WTC11 (cell line): ENCODE data around the gene DAD1. TPM values are rescaled to one million over a fixed set of nuclear protein-coding genes. Genes with fewer than 3 reads are reported as not detected.

ENCODE experiments used
- ATAC-seq: fragments of 200-7000 bp; cut with Tn5 transposase; 2 replicates; pipeline ENCODE4 v1.10.0; 2021; ENCODE audit warnings: mild to moderate bottlenecking, moderate library complexity
- CTCF ChIA-PET: fragments of 300-600 bp; sonication (Branson Sonifier 250); formaldehyde crosslinking; loops from one replicate; lab custom pipeline; 2021; ENCODE audit warnings: antibody characterized with exemption; lab: Charles Lee
- POLR2A ChIA-PET: fragments of 350-600 bp; sonication (Branson Sonifier 250); formaldehyde crosslinking; loops from one replicate; lab custom pipeline; 2021; ENCODE audit warnings: antibody characterized with exemption; lab: Charles Lee
- DNase-seq: peaks from one replicate; pipeline ENCODE4 v3.0.0; 2021; ENCODE audit warnings: low spot score
- H3K27ac Mint-ChIP-seq: 2 replicates; pipeline ENCODE4 v1.8.0; 2021; ENCODE audit warnings: mixed read lengths
- H3K27me3 Mint-ChIP-seq: 2 replicates; pipeline ENCODE4 v1.8.0; 2021; ENCODE audit warnings: low read depth, mild to moderate bottlenecking, moderate library complexity, mixed read lengths
- H3K36me3 Mint-ChIP-seq: 2 replicates; pipeline ENCODE4 v1.8.0; 2021; ENCODE audit warnings: mixed read lengths
- H3K4me1 Mint-ChIP-seq: 2 replicates; pipeline ENCODE4 v1.8.0; 2022; ENCODE audit warnings: mixed read lengths
- H3K4me3 Mint-ChIP-seq: 2 replicates; pipeline ENCODE4 v1.8.0; 2021; ENCODE audit warnings: mild to moderate bottlenecking, moderate library complexity, mixed read lengths
- H3K9me3 Mint-ChIP-seq: 2 replicates; pipeline ENCODE4 v1.8.0; 2021; ENCODE audit warnings: mixed read lengths
- ATF1 ChIP-seq: sonication (generic); formaldehyde crosslinking; IDR thresholded peaks from 2 replicates; pipeline ENCODE4 v1.8.1; 2023; ENCODE audit warnings: mild to moderate bottlenecking, moderate library complexity, missing genetic modification reagents
- CREB1 ChIP-seq: sonication (generic); formaldehyde crosslinking; IDR thresholded peaks from 2 replicates; pipeline ENCODE4 v1.8.0; 2023; ENCODE audit warnings: mild to moderate bottlenecking, missing genetic modification reagents
- GRHL2 ChIP-seq: fragments of 250-450 bp; sonication (Bioruptor Pico); IDR thresholded peaks from 2 replicates; pipeline ENCODE4 v1.8.0; 2022; ENCODE audit warnings: mild to moderate bottlenecking, moderate library complexity; ENCODE audit not compliant: insufficient replicate concordance, severe bottlenecking
- GTF2I ChIP-seq: fragments of 250-450 bp; sonication (Bioruptor Pico); conservative IDR thresholded peaks from 2 replicates; pipeline ENCODE4 v1.4.0; 2021; ENCODE audit warnings: mild to moderate bottlenecking
- JUN ChIP-seq: sonication (generic); formaldehyde crosslinking; IDR thresholded peaks from 2 replicates; pipeline ENCODE4 v1.8.0; 2023; ENCODE audit warnings: mild to moderate bottlenecking, missing genetic modification reagents
- KAT7 ChIP-seq: sonication (generic); formaldehyde crosslinking; IDR thresholded peaks from 2 replicates; pipeline ENCODE4 v1.8.1; 2023; ENCODE audit warnings: missing genetic modification reagents, mild to moderate bottlenecking, borderline replicate concordance
- MXD4 ChIP-seq: fragments of 250-450 bp; sonication (Bioruptor Pico); IDR thresholded peaks from 2 replicates; pipeline ENCODE4 v1.8.0; 2021; ENCODE audit warnings: mild to moderate bottlenecking, moderate library complexity, borderline replicate concordance
- MYBL2 ChIP-seq: sonication (generic); formaldehyde crosslinking; IDR thresholded peaks from 2 replicates; pipeline ENCODE4 v1.8.1; 2023; ENCODE audit warnings: mild to moderate bottlenecking, moderate library complexity, missing genetic modification reagents
- NR3C1 ChIP-seq: sonication (generic); formaldehyde crosslinking; conservative IDR thresholded peaks from 2 replicates; pipeline ENCODE4 v1.8.1; 2023; ENCODE audit warnings: low read depth, mild to moderate bottlenecking, missing genetic modification reagents
- RELA ChIP-seq: sonication (generic); formaldehyde crosslinking; IDR thresholded peaks from 2 replicates; pipeline ENCODE4 v1.8.1; 2022; ENCODE audit warnings: missing genetic modification reagents, mild to moderate bottlenecking, borderline replicate concordance
- RORB ChIP-seq: fragments of 250-450 bp; sonication (Bioruptor Pico); IDR thresholded peaks from 2 replicates; pipeline ENCODE4 v1.9.0; 2021; ENCODE audit warnings: mild to moderate bottlenecking
- SMAD3 ChIP-seq: sonication (generic); formaldehyde crosslinking; IDR thresholded peaks from 2 replicates; pipeline ENCODE4 v1.8.0; 2022; ENCODE audit warnings: missing genetic modification reagents, mild to moderate bottlenecking, borderline replicate concordance
- ZBTB21 ChIP-seq: sonication (generic); formaldehyde crosslinking; IDR thresholded peaks from 2 replicates; pipeline ENCODE4 v1.8.1; 2023; ENCODE audit warnings: mild to moderate bottlenecking, missing genetic modification reagents, borderline replicate concordance
- ZNF138 ChIP-seq: sonication (generic); formaldehyde crosslinking; conservative IDR thresholded peaks from 2 replicates; pipeline ENCODE4 v1.8.1; 2022; ENCODE audit warnings: mild to moderate bottlenecking, moderate library complexity, missing genetic modification reagents
- ZNF317 ChIP-seq: sonication (generic); formaldehyde crosslinking; IDR thresholded peaks from 2 replicates; pipeline ENCODE4 v1.8.1; 2023; ENCODE audit warnings: low read depth, mild to moderate bottlenecking, moderate library complexity, missing genetic modification reagents, borderline replicate concordance
- total RNA-seq: library from RNA; stranded (reverse); gene quantifications from 3 replicates; pipeline ENCODE4 v1.2.3, GENCODE V29; 2021
- TF ChIP-seq, protein P1 (sequence below): sonication (generic); formaldehyde crosslinking; IDR thresholded peaks from 2 replicates; pipeline ENCODE4 v1.8.1; 2022; ENCODE audit warnings: missing genetic modification reagents, borderline replicate concordance
- TF ChIP-seq, protein P2 (sequence below): sonication (generic); formaldehyde crosslinking; IDR thresholded peaks from 2 replicates; pipeline ENCODE4 v1.8.1; 2022; ENCODE audit warnings: low read depth, mild to moderate bottlenecking, moderate library complexity, missing genetic modification reagents, borderline replicate concordance
- TF ChIP-seq, protein P3 (sequence below): sonication (generic); formaldehyde crosslinking; IDR thresholded peaks from 2 replicates; pipeline ENCODE4 v1.8.0; 2022; ENCODE audit warnings: mild to moderate bottlenecking, missing genetic modification reagents
- TF ChIP-seq, protein P4 (sequence below): sonication (generic); formaldehyde crosslinking; IDR thresholded peaks from 2 replicates; pipeline ENCODE4 v1.8.1; 2023; ENCODE audit warnings: mild to moderate bottlenecking, missing genetic modification reagents
- TF ChIP-seq, protein P5 (sequence below): sonication (generic); formaldehyde crosslinking; IDR thresholded peaks from 2 replicates; pipeline ENCODE4 v1.8.1; 2022; ENCODE audit warnings: mild to moderate bottlenecking, moderate library complexity, missing genetic modification reagents
- TF ChIP-seq, protein P6 (sequence below): fragments of 250-450 bp; sonication (Bioruptor Pico); IDR thresholded peaks from 2 replicates; pipeline ENCODE4 v1.9.0; 2021; ENCODE audit warnings: mild to moderate bottlenecking, borderline replicate concordance

DAD1 gene
- total RNA-seq, 1 experiment from 2014 or later = 125 TPM

DNA sequence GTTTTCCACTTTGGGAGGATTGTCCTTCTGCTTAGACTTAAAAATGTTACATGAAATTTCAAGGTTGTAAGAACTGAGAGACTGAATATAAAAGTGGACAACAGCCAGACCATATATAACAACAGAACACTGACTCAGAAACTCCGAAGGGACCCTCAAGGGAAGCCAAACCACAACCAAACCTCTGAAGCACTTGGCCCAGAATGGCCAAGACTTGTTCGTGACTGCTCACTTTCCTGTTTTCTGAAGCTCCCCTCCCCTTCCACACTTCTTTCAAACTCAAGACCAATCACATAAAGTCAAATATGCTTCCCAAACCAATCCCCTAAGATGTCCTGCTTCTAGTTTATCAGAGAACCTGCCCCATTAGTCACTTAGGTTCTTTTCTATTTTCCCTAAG is 41.5 kb upstream of the DAD1 start:
- CTCF ChIA-PET = no interaction called here
- H3K36me3 Mint-ChIP-seq = peaks cover 31% of the 10 kb centered on the region
- TF ChIP-seq NR3C1 (CRISPR knock-in tag) = no peak
- TF ChIP-seq RORB (CRISPR knock-in tag) = no peak
- TF ChIP-seq, protein P1, sequence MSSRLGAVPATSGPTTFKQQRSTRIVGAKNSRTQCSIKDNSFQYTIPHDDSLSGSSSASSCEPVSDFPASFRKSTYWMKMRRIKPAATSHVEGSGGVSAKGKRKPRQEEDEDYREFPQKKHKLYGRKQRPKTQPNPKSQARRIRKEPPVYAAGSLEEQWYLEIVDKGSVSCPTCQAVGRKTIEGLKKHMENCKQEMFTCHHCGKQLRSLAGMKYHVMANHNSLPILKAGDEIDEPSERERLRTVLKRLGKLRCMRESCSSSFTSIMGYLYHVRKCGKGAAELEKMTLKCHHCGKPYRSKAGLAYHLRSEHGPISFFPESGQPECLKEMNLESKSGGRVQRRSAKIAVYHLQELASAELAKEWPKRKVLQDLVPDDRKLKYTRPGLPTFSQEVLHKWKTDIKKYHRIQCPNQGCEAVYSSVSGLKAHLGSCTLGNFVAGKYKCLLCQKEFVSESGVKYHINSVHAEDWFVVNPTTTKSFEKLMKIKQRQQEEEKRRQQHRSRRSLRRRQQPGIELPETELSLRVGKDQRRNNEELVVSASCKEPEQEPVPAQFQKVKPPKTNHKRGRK (CRISPR knock-in tag) = no peak
- no peak for TF ChIP-seq ZBTB21 (CRISPR knock-in tag)
- no peak for TF ChIP-seq GTF2I (CRISPR knock-in tag)
- TF ChIP-seq KAT7 (CRISPR knock-in tag) = no peak
- TF ChIP-seq ATF1 (CRISPR knock-in tag) = no peak
- no peak for TF ChIP-seq ZNF317 (CRISPR knock-in tag)
- TF ChIP-seq MYBL2 = no peak
- TF ChIP-seq RELA (CRISPR knock-in tag) = no peak
- TF ChIP-seq, protein P2, sequence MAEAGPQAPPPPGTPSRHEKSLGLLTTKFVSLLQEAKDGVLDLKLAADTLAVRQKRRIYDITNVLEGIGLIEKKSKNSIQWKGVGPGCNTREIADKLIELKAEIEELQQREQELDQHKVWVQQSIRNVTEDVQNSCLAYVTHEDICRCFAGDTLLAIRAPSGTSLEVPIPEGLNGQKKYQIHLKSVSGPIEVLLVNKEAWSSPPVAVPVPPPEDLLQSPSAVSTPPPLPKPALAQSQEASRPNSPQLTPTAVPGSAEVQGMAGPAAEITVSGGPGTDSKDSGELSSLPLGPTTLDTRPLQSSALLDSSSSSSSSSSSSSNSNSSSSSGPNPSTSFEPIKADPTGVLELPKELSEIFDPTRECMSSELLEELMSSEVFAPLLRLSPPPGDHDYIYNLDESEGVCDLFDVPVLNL (CRISPR knock-in tag) = no peak
- TF ChIP-seq, protein P3, sequence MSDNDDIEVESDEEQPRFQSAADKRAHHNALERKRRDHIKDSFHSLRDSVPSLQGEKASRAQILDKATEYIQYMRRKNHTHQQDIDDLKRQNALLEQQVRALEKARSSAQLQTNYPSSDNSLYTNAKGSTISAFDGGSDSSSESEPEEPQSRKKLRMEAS = no peak
- TF ChIP-seq, protein P4, sequence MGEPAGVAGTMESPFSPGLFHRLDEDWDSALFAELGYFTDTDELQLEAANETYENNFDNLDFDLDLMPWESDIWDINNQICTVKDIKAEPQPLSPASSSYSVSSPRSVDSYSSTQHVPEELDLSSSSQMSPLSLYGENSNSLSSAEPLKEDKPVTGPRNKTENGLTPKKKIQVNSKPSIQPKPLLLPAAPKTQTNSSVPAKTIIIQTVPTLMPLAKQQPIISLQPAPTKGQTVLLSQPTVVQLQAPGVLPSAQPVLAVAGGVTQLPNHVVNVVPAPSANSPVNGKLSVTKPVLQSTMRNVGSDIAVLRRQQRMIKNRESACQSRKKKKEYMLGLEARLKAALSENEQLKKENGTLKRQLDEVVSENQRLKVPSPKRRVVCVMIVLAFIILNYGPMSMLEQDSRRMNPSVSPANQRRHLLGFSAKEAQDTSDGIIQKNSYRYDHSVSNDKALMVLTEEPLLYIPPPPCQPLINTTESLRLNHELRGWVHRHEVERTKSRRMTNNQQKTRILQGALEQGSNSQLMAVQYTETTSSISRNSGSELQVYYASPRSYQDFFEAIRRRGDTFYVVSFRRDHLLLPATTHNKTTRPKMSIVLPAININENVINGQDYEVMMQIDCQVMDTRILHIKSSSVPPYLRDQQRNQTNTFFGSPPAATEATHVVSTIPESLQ = no peak
- TF ChIP-seq, protein P5, sequence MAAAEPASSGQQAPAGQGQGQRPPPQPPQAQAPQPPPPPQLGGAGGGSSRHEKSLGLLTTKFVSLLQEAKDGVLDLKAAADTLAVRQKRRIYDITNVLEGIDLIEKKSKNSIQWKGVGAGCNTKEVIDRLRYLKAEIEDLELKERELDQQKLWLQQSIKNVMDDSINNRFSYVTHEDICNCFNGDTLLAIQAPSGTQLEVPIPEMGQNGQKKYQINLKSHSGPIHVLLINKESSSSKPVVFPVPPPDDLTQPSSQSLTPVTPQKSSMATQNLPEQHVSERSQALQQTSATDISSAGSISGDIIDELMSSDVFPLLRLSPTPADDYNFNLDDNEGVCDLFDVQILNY (CRISPR knock-in tag) = no peak
- peaks cover 14% of the 10 kb centered on the region for H3K4me1 Mint-ChIP-seq
- DNase-seq = no peak
- H3K27ac Mint-ChIP-seq = no peak overlapping the region
- peaks cover 6% of the 10 kb centered on the region for H3K27me3 Mint-ChIP-seq
- no peak overlapping the region for H3K4me3 Mint-ChIP-seq
- H3K9me3 Mint-ChIP-seq = peaks cover 58% of the 10 kb centered on the region
- POLR2A ChIA-PET = no interaction called here
- ATAC-seq = no peak

DNA sequence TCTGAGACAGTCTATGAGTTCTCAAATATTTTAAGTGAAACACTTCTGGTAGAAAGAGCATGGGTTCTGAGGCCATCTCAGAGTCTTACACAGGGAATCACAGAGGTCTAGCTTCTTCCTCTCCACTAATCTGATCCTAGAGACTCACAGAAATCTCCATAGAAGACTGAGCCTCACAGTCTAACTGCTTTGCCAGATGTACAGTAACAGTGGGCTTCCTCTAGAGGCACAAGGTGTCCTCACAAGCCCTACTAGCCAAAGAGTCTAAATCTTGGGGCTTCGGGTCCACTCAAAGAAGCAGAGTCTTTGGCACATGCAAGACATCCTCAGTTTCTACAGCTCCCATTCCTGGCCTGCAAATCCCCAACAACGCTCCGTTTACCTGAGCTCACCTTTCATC is 41.0 kb upstream of the DAD1 start:
- CTCF ChIA-PET = no interaction called here
- H3K9me3 Mint-ChIP-seq = peaks cover 55% of the 10 kb centered on the region
- TF ChIP-seq ZNF138 = no peak
- no peak for TF ChIP-seq GTF2I (CRISPR knock-in tag)
- no peak for TF ChIP-seq JUN (CRISPR knock-in tag)
- no peak for TF ChIP-seq CREB1
- no peak for TF ChIP-seq GRHL2 (CRISPR knock-in tag)
- no peak for TF ChIP-seq ZBTB21 (CRISPR knock-in tag)
- no peak for TF ChIP-seq SMAD3
- TF ChIP-seq, protein P6, sequence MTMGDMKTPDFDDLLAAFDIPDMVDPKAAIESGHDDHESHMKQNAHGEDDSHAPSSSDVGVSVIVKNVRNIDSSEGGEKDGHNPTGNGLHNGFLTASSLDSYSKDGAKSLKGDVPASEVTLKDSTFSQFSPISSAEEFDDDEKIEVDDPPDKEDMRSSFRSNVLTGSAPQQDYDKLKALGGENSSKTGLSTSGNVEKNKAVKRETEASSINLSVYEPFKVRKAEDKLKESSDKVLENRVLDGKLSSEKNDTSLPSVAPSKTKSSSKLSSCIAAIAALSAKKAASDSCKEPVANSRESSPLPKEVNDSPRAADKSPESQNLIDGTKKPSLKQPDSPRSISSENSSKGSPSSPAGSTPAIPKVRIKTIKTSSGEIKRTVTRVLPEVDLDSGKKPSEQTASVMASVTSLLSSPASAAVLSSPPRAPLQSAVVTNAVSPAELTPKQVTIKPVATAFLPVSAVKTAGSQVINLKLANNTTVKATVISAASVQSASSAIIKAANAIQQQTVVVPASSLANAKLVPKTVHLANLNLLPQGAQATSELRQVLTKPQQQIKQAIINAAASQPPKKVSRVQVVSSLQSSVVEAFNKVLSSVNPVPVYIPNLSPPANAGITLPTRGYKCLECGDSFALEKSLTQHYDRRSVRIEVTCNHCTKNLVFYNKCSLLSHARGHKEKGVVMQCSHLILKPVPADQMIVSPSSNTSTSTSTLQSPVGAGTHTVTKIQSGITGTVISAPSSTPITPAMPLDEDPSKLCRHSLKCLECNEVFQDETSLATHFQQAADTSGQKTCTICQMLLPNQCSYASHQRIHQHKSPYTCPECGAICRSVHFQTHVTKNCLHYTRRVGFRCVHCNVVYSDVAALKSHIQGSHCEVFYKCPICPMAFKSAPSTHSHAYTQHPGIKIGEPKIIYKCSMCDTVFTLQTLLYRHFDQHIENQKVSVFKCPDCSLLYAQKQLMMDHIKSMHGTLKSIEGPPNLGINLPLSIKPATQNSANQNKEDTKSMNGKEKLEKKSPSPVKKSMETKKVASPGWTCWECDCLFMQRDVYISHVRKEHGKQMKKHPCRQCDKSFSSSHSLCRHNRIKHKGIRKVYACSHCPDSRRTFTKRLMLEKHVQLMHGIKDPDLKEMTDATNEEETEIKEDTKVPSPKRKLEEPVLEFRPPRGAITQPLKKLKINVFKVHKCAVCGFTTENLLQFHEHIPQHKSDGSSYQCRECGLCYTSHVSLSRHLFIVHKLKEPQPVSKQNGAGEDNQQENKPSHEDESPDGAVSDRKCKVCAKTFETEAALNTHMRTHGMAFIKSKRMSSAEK = no peak
- no peak for TF ChIP-seq MXD4 (CRISPR knock-in tag)
- TF ChIP-seq, protein P2 (CRISPR knock-in tag) = no peak

More for the DNA sequence above, 41.0 kb upstream of the DAD1 start:
- Mint-ChIP-seq H3K27me3 (peaks cover 5% of the 10 kb centered on the region), H3K36me3 (peaks cover 31% of the 10 kb centered on the region), H3K27ac (no peak overlapping the region), H3K4me3 (no peak overlapping the region), H3K4me1 (peaks cover 14% of the 10 kb centered on the region)
- POLR2A ChIA-PET = no interaction called here
- no peak for DNase-seq
- ATAC-seq = no peak
